CD8-positive, alpha-beta memory T cell (primary cell): ENCODE results near the gene EPB41L4A. TPM values are rescaled to one million over a fixed set of nuclear protein-coding genes. Genes with fewer than 3 reads are reported as not detected.

Experiments
- CTCF ChIA-PET: fragments of 350-600 bp; sonication (Branson Sonifier 250); formaldehyde crosslinking; loops from one replicate; lab custom pipeline; 2021; ENCODE audit warnings: antibody characterized with exemption; lab: Charles Lee
- POLR2A ChIA-PET: fragments of 350-600 bp; sonication (Branson Sonifier 250); formaldehyde crosslinking; loops from one replicate; lab custom pipeline; 2021; ENCODE audit warnings: antibody characterized with exemption; lab: Charles Lee
- DNase-seq, 5 donors: peaks; one replicate each; pipeline versions ENCODE4 v3.0.0 to v3.0.0-alpha.2; 2020 to 2022; ENCODE audit warnings: mixed read lengths in 1 of 5
- H3K27ac ChIP-seq: one replicate; pipeline ENCODE4 v1.7.0; 2013; ENCODE audit warnings: low read depth, mild to moderate bottlenecking, low read length, moderate library complexity
- H3K27me3 ChIP-seq: 2 replicates; pipeline ENCODE4 v1.7.0; 2013; ENCODE audit warnings: low read length, mild to moderate bottlenecking; ENCODE audit not compliant: insufficient read depth, poor library complexity, severe bottlenecking
- H3K36me3 ChIP-seq: 2 replicates; pipeline ENCODE4 v1.7.0; 2013; ENCODE audit warnings: mild to moderate bottlenecking, low read length, moderate library complexity; ENCODE audit not compliant: insufficient read depth
- H3K4me1 ChIP-seq: 2 replicates; pipeline ENCODE4 v1.7.0; 2013; ENCODE audit warnings: mild to moderate bottlenecking, low read length, moderate library complexity; ENCODE audit not compliant: insufficient read depth
- H3K4me3 ChIP-seq: 2 replicates; pipeline ENCODE4 v1.7.0; 2013; ENCODE audit warnings: mild to moderate bottlenecking, low read length
- H3K9me3 ChIP-seq: 2 replicates; pipeline ENCODE4 v1.7.0; 2013; ENCODE audit warnings: mild to moderate bottlenecking, low read length
- H3K27ac Mint-ChIP-seq, 8 donors: one replicate each; pipeline ENCODE4 v1.8.0; 2020 to 2021; ENCODE audit warnings: mixed read lengths in 8 of 8, mild to moderate bottlenecking in 6 of 8, inconsistent platforms in 3 of 8, moderate library complexity in 3 of 8
- H3K27me3 Mint-ChIP-seq, 2 donors: one replicate each; pipeline ENCODE4 v1.8.0; 2020 to 2021; ENCODE audit warnings: mixed read lengths in 2 of 2, mild to moderate bottlenecking in 1 of 2, moderate library complexity in 1 of 2
- H3K36me3 Mint-ChIP-seq, 3 donors: one replicate each; pipeline ENCODE4 v1.8.0; 2020 to 2021; ENCODE audit warnings: mixed read lengths in 3 of 3, inconsistent platforms in 1 of 3, mild to moderate bottlenecking in 1 of 3
- H3K4me1 Mint-ChIP-seq, 3 donors: one replicate each; pipeline ENCODE4 v1.8.0; 2020 to 2021; ENCODE audit warnings: mixed read lengths in 3 of 3, inconsistent platforms in 1 of 3, mild to moderate bottlenecking in 1 of 3
- H3K4me3 Mint-ChIP-seq, 7 donors: one replicate each; pipeline ENCODE4 v1.8.0; 2020 to 2021; ENCODE audit warnings: mixed read lengths in 7 of 7, mild to moderate bottlenecking in 6 of 7, moderate library complexity in 4 of 7, inconsistent platforms in 2 of 7
- H3K9me3 Mint-ChIP-seq, 5 donors: one replicate each; pipeline ENCODE4 v1.8.0; 2020 to 2022; ENCODE audit warnings: mixed read lengths in 5 of 5, mild to moderate bottlenecking in 3 of 5, moderate library complexity in 2 of 5, inconsistent platforms in 1 of 5
- polyA plus RNA-seq: library from polyadenylated mRNA; unstranded; fragments of 300-500 nt; fragmentation: Illumina TruSeq; gene quantifications from one replicate; pipeline ENCODE4 v1.2.3, GENCODE V29; 2021
- total RNA-seq, 2 experiments: library from RNA; stranded (reverse); gene quantifications; one replicate each; pipeline ENCODE4 v1.2.3, GENCODE V29; 2021

Gene EPB41L4A
- total and polyA plus RNA-seq, 3 experiments from 2014 or later: 0.04 to 0.45 (median 0.31) TPM

- Histone ChIP-seq H3K27me3 (no peaks in the 10 kb centered on the region), H3K9me3 (no peaks in the 10 kb centered on the region), H3K27ac (no peak overlapping the region), H3K36me3 (no peaks in the 10 kb centered on the region), H3K4me3 (no peak overlapping the region), H3K4me1 (no peaks in the 10 kb centered on the region)
- Mint-ChIP-seq H3K27me3 (peaks cover 0 to 4% of the 10 kb centered on the region in 2 donors), H3K4me3 (no peak overlapping the region), H3K9me3 (no peaks in the 10 kb centered on the region), H3K4me1 (no peaks in the 10 kb centered on the region), H3K27ac (no peak overlapping the region), H3K36me3 (no peaks in the 10 kb centered on the region)
- ChIA-PET POLR2A (no interaction called here), CTCF (no interaction called here)
- DNase-seq: no peak
Measured at GRCh38 chr5:112348915-112349314, 70.2 kb downstream of the EPB41L4A start.

GRCh38 chr5:112348387-112348786 is 70.7 kb downstream of the EPB41L4A start:
- Histone ChIP-seq H3K4me1 (no peaks in the 10 kb centered on the region), H3K27me3 (no peaks in the 10 kb centered on the region), H3K4me3 (no peak overlapping the region), H3K9me3 (no peaks in the 10 kb centered on the region), H3K36me3 (no peaks in the 10 kb centered on the region), H3K27ac (no peak overlapping the region)
- Mint-ChIP-seq H3K36me3 (no peaks in the 10 kb centered on the region), H3K4me1 (no peaks in the 10 kb centered on the region), H3K4me3 (no peak overlapping the region), H3K27me3 (peaks cover 0 to 4% of the 10 kb centered on the region in 2 donors), H3K9me3 (no peaks in the 10 kb centered on the region), H3K27ac (no peak overlapping the region)
- ChIA-PET POLR2A (no interaction called here), CTCF (no interaction called here)
- DNase-seq: no peak

GRCh38 chr5:112346411-112347044 is 72.5 kb downstream of the EPB41L4A start:
- peaks cover 0 to 4% of the 10 kb centered on the region in 2 donors for H3K27me3 Mint-ChIP-seq
- H3K4me3 ChIP-seq: no peak overlapping the region
- no peak overlapping the region for H3K27ac ChIP-seq
- no peaks in the 10 kb centered on the region for H3K27me3 ChIP-seq
- no peak overlapping the region for H3K4me3 Mint-ChIP-seq
- H3K4me1 ChIP-seq: no peaks in the 10 kb centered on the region
- POLR2A ChIA-PET: no interaction called here
- H3K4me1 Mint-ChIP-seq: no peaks in the 10 kb centered on the region
- CTCF ChIA-PET: no interaction called here
- DNase-seq: no peak
- no peaks in the 10 kb centered on the region for H3K9me3 ChIP-seq
- no peaks in the 10 kb centered on the region for H3K9me3 Mint-ChIP-seq
- no peaks in the 10 kb centered on the region for H3K36me3 ChIP-seq
- no peak overlapping the region for H3K27ac Mint-ChIP-seq
- no peaks in the 10 kb centered on the region for H3K36me3 Mint-ChIP-seq

GRCh38 chr5:112344540-112344939 is 74.5 kb downstream of the EPB41L4A start:
- H3K4me1 ChIP-seq: no peaks in the 10 kb centered on the region
- Mint-ChIP-seq H3K27ac (no peak overlapping the region), H3K27me3 (peaks cover 0 to 4% of the 10 kb centered on the region in 2 donors), H3K4me1 (no peaks in the 10 kb centered on the region), H3K9me3 (no peaks in the 10 kb centered on the region), H3K4me3 (no peak overlapping the region), H3K36me3 (no peaks in the 10 kb centered on the region)
- no peak for DNase-seq
- H3K9me3 ChIP-seq: no peaks in the 10 kb centered on the region
- no peaks in the 10 kb centered on the region for H3K27me3 ChIP-seq
- CTCF ChIA-PET: no interaction called here
- POLR2A ChIA-PET: no interaction called here
- H3K36me3 ChIP-seq: no peaks in the 10 kb centered on the region
- no peak overlapping the region for H3K27ac ChIP-seq
- no peak overlapping the region for H3K4me3 ChIP-seq

- no peaks in the 10 kb centered on the region for H3K4me1 Mint-ChIP-seq
- no peak overlapping the region for H3K27ac Mint-ChIP-seq
- peaks cover 0 to 4% of the 10 kb centered on the region in 2 donors for H3K27me3 Mint-ChIP-seq
- H3K4me3 Mint-ChIP-seq: no peak overlapping the region
- ChIA-PET CTCF (no interaction called here), POLR2A (no interaction called here)
- no peak overlapping the region for H3K27ac ChIP-seq
- DNase-seq: no peak
- no peaks in the 10 kb centered on the region for H3K36me3 Mint-ChIP-seq
- H3K9me3 ChIP-seq: no peaks in the 10 kb centered on the region
- H3K9me3 Mint-ChIP-seq: no peaks in the 10 kb centered on the region
- no peak overlapping the region for H3K4me3 ChIP-seq
- no peaks in the 10 kb centered on the region for H3K27me3 ChIP-seq
- H3K36me3 ChIP-seq: no peaks in the 10 kb centered on the region
- H3K4me1 ChIP-seq: no peaks in the 10 kb centered on the region
Measured at GRCh38 chr5:112342389-112342788, 76.7 kb downstream of the EPB41L4A start.

GRCh38 chr5:112339761-112340160 is 79.3 kb downstream of the EPB41L4A start:
- Mint-ChIP-seq H3K9me3 (no peaks in the 10 kb centered on the region), H3K4me3 (no peak overlapping the region), H3K27ac (no peak overlapping the region), H3K36me3 (no peaks in the 10 kb centered on the region), H3K4me1 (no peaks in the 10 kb centered on the region), H3K27me3 (peaks cover 0 to 4% of the 10 kb centered on the region in 2 donors)
- Histone ChIP-seq H3K4me3 (no peak overlapping the region), H3K4me1 (no peaks in the 10 kb centered on the region), H3K36me3 (no peaks in the 10 kb centered on the region), H3K27me3 (no peaks in the 10 kb centered on the region), H3K27ac (no peak overlapping the region), H3K9me3 (no peaks in the 10 kb centered on the region)
- no peak for DNase-seq
- ChIA-PET POLR2A (no interaction called here), CTCF (no interaction called here)

- Histone ChIP-seq H3K27ac (no peak overlapping the region), H3K4me1 (no peaks in the 10 kb centered on the region), H3K36me3 (no peaks in the 10 kb centered on the region), H3K27me3 (no peaks in the 10 kb centered on the region), H3K9me3 (no peaks in the 10 kb centered on the region), H3K4me3 (no peak overlapping the region)
- ChIA-PET POLR2A (no interaction called here), CTCF (no interaction called here)
- H3K4me1 Mint-ChIP-seq: no peaks in the 10 kb centered on the region
- no peaks in the 10 kb centered on the region for H3K9me3 Mint-ChIP-seq
- no peak overlapping the region for H3K27ac Mint-ChIP-seq
- DNase-seq: no peak
- peaks cover 0 to 4% of the 10 kb centered on the region in 2 donors for H3K27me3 Mint-ChIP-seq
- H3K36me3 Mint-ChIP-seq: no peaks in the 10 kb centered on the region
- H3K4me3 Mint-ChIP-seq: no peak overlapping the region
Measured at GRCh38 chr5:112338681-112339337, 80.3 kb downstream of the EPB41L4A start.

GRCh38 chr5:112333331-112333781 is 85.7 kb downstream of the EPB41L4A start:
- DNase-seq: no peak
- POLR2A ChIA-PET: no interaction called here
- no peak overlapping the region for H3K4me3 Mint-ChIP-seq
- H3K9me3 Mint-ChIP-seq: no peaks in the 10 kb centered on the region
- no peak overlapping the region for H3K27ac Mint-ChIP-seq
- Histone ChIP-seq H3K9me3 (no peaks in the 10 kb centered on the region), H3K27ac (no peak overlapping the region), H3K36me3 (no peaks in the 10 kb centered on the region), H3K4me1 (no peaks in the 10 kb centered on the region), H3K4me3 (no peak overlapping the region), H3K27me3 (no peaks in the 10 kb centered on the region)
- peaks cover 0 to 9% (median 7%) of the 10 kb centered on the region in 3 donors for H3K4me1 Mint-ChIP-seq
- H3K27me3 Mint-ChIP-seq: peaks cover 1 to 4% of the 10 kb centered on the region in 2 donors
- H3K36me3 Mint-ChIP-seq: no peaks in the 10 kb centered on the region
- CTCF ChIA-PET: no interaction called here
